AG04449 (cell line): ENCODE results near the gene APOL6.
"Not testable (repeated sequence)": the region's sequence is repeated elsewhere in the genome, so short reads cannot be mapped to it uniquely, and the experiment has no call there.

Experiments
- CTCF ChIA-PET: fragments of 350-600 bp; formaldehyde crosslinking; extraction: SDS; loops from one replicate; lab custom pipeline; 2021; ENCODE audit warnings: antibody characterized with exemption; lab: Yijun Ruan, JAX
- POLR2A ChIA-PET: fragments of 400-600, 350-600 bp; formaldehyde crosslinking; extraction: SDS; loops from one replicate; lab custom pipeline; 2020; ENCODE audit warnings: antibody characterized with exemption, inconsistent platforms; lab: Yijun Ruan, JAX
- DNase-seq: peaks from one replicate; pipeline ENCODE4 v3.0.0-alpha.2; 2010; ENCODE audit warnings: low read depth, low spot score
- H3K4me3 ChIP-seq: 2 replicates; pipeline ENCODE4 v1.5.1; 2011; ENCODE audit warnings: low read depth, mild to moderate bottlenecking, control low read depth, low read length
- TF ChIP-seq, protein P1 (sequence below): IDR thresholded peaks from one replicate; pipeline ENCODE4 v1.5.1; 2011; ENCODE audit warnings: mild to moderate bottlenecking, moderate library complexity, low read length, control low read depth, inconsistent platforms; ENCODE audit not compliant: insufficient read depth; ENCODE audit errors: missing control alignments

The APOL6 gene

DNA sequence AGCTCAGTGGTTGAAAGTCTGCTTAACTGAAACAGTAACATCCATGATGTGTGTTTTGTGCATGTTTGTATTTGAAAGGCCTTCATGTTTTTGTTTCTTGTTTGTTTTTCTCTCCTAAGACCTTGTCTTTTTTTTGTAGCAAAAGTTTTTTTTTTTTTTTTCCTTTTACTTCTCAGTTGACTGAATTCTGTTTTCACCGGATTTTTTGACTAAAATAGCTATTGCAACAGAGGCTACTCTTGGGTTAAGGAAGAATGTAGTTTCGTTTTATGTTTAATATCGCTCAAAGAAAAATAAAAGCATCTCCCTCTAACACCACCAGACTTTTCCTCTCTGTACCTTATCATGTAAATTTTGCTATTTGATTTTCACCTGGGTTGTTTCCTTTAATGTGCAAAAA lies 15.1 kb downstream of the APOL6 start:
- ChIA-PET CTCF (interaction anchor here (1.4 kb wide), 2 partner anchors 33 to 175 kb away, joined by 3 to 5 read pairs; no protein-coding TSS in a partner anchor), POLR2A (interaction anchor here (1.7 kb wide), 1 partner anchor 15 kb away, joined by 5 read pairs; the partner anchor contains the start of gene APOL6)
- TF ChIP-seq, protein P1, sequence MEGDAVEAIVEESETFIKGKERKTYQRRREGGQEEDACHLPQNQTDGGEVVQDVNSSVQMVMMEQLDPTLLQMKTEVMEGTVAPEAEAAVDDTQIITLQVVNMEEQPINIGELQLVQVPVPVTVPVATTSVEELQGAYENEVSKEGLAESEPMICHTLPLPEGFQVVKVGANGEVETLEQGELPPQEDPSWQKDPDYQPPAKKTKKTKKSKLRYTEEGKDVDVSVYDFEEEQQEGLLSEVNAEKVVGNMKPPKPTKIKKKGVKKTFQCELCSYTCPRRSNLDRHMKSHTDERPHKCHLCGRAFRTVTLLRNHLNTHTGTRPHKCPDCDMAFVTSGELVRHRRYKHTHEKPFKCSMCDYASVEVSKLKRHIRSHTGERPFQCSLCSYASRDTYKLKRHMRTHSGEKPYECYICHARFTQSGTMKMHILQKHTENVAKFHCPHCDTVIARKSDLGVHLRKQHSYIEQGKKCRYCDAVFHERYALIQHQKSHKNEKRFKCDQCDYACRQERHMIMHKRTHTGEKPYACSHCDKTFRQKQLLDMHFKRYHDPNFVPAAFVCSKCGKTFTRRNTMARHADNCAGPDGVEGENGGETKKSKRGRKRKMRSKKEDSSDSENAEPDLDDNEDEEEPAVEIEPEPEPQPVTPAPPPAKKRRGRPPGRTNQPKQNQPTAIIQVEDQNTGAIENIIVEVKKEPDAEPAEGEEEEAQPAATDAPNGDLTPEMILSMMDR = no peak
- no peak overlapping the region for H3K4me3 ChIP-seq
- DNase-seq = no peak

DNA sequence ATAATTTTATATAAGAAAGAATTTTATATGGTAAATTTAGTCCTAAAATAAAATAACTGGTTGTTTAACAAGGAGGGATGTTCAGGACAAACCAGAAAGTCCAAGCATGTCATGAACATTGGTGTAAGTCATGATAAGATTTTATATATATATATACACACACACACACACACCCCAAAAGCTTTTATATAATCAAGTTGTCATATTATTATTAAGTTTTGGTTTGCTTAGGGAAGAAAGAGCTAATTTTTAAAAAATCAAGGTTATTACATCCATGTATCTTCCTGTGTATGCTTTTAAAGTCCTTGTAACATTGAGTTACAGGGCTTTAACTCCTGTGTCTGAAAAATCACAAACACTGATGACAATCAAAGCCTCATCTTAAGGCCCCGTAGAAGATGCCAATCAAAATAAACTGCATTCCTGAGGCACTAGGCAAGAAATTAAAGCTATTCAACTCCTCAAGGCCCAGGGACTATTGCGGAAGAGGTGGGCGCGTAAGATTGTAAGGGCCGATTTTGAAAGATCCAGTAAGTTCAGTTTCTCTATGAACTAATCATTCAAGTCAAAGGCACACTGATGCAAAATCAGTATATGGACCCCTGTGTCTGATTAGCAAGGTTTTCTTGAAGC lies 16.8 kb downstream of the APOL6 start:
- no peak for DNase-seq
- no peak overlapping the region for H3K4me3 ChIP-seq
- TF ChIP-seq, protein P1 = no peak
- ChIA-PET CTCF (interaction anchor here (0.6 to 1.4 kb wide), 2 partner anchors 10 to 234 kb away, joined by 3 to 4 read pairs; no protein-coding TSS in a partner anchor), POLR2A (interaction anchor here (1.7 kb wide), 1 partner anchor 17 kb away, joined by 5 read pairs; the partner anchor contains the start of gene APOL6)

DNA sequence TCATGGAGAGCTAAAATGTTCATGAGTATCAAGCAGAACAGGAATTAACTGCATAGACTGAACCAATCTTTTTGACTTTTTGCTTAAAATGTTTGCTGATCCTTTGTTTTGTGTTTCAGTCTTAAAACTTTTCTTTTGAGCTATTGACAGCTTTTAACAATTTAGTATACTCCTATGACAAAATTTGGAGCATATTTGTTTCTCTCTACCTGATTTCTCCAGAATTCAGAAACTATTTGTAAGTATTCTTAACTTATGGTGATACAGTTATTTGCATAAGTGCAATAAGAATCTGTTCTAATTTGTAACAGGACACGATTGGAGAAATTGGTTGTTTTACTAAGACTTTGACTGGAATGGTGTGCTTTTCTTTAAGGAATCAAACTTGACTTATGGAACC lies 18.5 kb downstream of the APOL6 start:
- DNase-seq, H3K4me3 ChIP-seq, POLR2A ChIA-PET, CTCF ChIA-PET: not testable (repeated sequence)

DNA sequence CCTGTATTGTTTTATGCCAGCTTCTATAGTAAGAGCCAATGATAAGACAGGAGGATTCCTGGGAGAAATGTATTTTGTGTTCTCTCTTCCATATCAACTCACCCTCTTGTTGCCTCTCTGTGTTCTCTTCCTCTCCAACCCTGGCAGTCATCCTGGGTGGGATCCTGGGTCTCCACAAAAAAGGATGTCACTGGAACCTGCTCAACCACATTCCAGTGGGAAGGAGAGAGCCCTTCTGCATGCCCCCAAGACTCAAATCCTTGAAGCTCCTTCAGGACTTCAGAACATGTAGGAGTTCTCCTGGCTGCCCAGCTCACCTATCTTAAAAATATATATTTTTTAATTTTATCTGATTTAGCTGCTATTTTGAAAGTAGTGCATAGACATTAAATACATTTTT lies 26.1 kb downstream of the APOL6 start:
- no peak for DNase-seq
- POLR2A ChIA-PET = no interaction called here
- H3K4me3 ChIP-seq = no peak overlapping the region
- CTCF ChIA-PET = interaction anchor here (1.4 kb wide), 1 partner anchor 10 kb away, joined by 4 read pairs; no protein-coding TSS in a partner anchor
- TF ChIP-seq, protein P1 = no peak

DNA sequence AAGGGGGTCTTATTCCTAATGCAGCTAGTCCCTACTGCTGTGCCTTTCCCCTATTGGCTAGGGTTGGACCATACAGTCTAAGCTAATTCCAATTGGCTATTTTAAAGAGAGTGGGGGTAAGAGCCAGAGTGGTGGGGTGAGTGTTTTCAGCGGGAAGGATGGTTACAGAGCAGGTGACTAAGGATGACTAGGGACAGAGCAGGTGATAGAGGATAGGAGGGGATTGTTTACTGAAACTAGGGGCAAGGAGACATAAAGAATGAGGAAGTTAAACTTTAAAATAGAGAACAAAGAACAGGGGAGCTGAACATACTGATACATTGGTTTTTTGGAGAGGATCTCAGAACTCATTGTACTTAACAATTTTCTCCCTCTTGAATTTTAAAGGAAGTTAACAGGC lies 27.8 kb downstream of the APOL6 start:
- POLR2A ChIA-PET, CTCF ChIA-PET, H3K4me3 ChIP-seq, DNase-seq: not testable (repeated sequence)

DNA sequence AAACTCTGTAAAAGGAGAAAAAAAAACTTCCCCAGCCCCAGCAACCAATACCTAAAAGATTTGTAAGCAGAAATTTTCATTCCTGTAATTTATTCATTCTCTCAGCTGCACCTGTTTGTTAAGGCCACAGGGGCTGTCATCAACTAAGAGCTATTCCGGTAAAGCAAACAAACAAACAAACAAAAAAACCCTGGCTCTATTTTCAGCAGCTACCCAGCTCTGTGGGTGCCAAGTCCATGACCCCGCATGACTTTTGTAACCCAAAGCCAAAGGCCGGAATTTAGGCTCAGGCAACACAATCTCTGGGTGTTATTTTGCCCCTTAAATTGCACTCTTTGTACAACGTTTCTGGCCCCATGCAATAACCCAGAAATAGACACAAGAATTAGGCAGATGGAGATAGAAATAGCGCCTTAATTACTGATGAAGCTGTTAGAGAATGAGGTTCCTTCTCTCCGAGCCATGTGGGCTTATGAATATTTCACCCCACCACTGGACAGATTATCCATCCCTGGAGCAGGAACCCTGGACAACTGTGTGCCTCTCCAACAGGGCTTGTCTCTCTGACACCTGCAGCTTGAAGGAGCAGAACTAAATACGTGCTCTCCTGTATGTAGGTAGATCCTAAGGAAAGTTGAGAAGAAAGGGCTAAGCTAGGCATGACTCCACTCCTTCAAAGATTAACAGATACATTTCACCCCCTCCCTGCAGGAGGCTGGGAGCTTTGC lies 29.4 kb downstream of the APOL6 start:
- H3K4me3 ChIP-seq = no peak overlapping the region
- TF ChIP-seq, protein P1 = no peak
- ChIA-PET POLR2A (no interaction called here), CTCF (no interaction called here)
- no peak for DNase-seq

DNA sequence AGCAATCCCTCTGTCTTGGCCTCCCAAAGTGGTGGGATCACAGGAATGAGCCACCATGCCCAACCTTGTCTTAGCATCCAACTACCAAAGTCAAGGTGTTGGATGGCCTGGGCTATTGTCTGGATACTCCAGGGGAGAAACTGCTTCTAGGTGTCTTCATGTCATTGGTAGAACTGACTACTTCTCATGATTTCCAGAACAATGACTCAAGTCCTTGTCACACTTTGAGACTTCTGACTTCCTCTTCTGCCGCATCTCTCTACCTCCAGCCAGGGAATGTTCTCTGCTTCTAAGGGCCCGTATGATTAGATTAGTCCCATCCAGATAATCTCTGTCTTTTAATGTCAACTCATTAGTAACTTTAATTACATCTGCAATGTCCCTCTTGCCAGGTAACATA lies 30.6 kb downstream of the APOL6 start:
- H3K4me3 ChIP-seq = no peak overlapping the region
- CTCF ChIA-PET = no interaction called here
- TF ChIP-seq, protein P1 = no peak
- no peak for DNase-seq
- POLR2A ChIA-PET = no interaction called here

DNA sequence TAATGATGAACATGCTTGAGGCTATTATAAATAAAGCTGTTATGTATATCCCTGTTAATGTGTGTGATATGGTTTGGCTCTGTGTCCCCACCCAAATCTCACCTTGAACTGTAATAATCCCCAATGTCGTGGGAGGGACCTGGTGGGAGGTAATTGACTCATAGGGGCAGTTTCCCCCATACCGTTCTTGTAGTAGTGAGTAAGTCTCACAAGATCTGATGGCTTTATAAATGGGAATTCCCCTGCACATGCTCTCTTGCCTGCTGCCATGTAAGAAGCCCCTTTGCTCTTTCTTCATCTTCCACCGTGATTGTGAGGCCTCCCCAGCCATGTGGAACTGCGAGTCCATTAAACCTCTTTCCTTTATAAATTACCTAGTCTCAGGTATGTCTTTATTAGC lies 31.2 kb downstream of the APOL6 start:
- CTCF ChIA-PET, H3K4me3 ChIP-seq, DNase-seq, POLR2A ChIA-PET: not testable (repeated sequence)
